ELF-1 (cell line): ENCODE results near the gene DZIP1.
"Not testable (repeated sequence)": the region's sequence is repeated elsewhere in the genome, so short reads cannot be mapped to it uniquely, and the experiment has no call there.

Experiments
- DNase-seq: peaks from one replicate; pipeline ENCODE4 v3.0.0-alpha.2; 2016; ENCODE audit warnings: low read depth, low spot score

DZIP1 gene, protein sequence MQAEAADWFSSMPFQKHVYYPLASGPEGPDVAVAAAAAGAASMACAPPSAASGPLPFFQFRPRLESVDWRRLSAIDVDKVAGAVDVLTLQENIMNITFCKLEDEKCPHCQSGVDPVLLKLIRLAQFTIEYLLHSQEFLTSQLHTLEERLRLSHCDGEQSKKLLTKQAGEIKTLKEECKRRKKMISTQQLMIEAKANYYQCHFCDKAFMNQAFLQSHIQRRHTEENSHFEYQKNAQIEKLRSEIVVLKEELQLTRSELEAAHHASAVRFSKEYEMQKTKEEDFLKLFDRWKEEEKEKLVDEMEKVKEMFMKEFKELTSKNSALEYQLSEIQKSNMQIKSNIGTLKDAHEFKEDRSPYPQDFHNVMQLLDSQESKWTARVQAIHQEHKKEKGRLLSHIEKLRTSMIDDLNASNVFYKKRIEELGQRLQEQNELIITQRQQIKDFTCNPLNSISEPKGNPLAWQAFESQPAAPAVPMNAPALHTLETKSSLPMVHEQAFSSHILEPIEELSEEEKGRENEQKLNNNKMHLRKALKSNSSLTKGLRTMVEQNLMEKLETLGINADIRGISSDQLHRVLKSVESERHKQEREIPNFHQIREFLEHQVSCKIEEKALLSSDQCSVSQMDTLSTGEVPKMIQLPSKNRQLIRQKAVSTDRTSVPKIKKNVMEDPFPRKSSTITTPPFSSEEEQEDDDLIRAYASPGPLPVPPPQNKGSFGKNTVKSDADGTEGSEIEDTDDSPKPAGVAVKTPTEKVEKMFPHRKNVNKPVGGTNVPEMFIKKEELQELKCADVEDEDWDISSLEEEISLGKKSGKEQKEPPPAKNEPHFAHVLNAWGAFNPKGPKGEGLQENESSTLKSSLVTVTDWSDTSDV

DNA sequence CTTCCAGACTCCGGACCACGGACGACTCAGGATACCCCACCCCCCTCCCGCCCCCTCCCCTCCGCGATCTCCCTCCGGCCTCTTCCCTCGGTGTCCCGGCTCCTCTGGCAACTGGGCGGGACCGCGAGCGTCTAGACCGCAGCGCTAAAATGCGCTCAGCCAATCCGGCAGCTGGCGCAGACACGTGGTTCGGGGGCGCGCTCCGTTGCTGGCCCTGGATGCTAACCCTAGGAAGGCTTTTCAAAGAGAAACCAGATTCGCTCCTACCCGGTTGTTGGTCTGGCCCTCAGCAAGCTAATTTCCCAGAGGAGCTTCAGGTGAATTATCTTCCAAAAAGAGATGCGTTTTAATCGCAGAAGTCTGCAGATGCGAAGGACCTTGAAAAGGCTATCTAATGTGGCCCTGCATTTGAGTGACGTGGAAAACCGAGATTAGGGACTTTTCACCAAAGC, at the start of gene DZIP1:
TSS of gene DZIP1 (minus strand) at position 106 of the 452 bp plus-strand sequence. CDS start 2,677 bp downstream, outside the sequence.
- DNase-seq: peak; percentile 94

DNA sequence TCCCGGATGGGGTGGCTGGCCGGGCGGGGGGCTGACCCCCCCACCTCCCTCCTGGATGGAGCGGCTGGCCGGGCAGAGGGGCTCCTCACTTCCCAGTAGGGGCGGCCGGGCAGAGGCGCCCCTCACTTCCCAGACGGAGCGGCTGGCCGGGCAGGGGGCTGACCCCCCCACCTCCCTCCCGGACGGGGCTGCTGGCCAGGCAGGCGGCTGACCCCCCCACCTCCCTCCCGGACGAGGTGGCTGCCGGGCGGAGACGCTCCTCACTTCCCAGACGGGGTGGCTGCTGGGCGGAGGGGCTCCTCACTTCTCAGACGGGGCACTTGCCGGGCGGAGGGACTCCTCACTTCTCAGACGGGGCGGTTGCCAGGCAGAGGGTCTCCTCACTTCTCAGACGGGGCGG, 46.5 kb upstream of the DZIP1 start:
- DNase-seq: not testable (repeated sequence)

DNA sequence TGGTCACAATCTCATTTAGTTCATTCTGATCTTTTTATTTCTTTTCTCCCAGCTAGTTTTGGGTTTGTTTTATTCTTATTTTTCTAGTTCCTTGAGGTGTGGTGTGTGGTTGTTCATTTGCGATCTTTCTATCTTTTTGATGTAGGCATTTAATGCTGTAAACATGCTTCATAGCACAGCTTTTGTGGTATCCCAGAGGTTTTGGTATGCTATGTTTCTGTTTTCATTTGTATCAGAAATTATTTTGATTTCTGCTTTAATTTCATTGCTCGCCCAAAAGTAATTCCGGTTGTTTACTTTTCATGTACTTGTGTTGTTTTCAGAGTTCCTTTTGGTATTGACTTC, 45.0 kb upstream of the DZIP1 start:
- no peak for DNase-seq

DNA sequence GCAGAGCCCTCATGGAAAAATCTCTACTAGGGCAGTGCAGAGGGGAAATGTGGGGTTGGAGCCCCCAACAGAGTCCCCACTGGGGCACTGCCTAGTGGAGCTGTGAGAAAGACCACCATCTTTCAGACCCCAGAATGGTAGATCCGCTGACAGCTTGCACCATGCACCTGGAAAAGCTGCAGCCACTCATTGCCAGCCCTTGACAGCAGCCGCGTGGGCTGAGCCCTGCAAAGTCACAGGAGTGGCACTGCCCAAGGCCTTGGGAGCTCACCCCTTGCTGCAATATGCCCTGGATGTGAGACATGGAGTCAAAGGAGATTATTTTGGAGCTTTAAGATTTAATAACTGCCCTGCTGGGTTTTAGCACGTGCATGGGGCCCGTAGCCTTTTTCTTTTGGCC, 40.5 kb upstream of the DZIP1 start:
- not testable (repeated sequence) for DNase-seq

DNA sequence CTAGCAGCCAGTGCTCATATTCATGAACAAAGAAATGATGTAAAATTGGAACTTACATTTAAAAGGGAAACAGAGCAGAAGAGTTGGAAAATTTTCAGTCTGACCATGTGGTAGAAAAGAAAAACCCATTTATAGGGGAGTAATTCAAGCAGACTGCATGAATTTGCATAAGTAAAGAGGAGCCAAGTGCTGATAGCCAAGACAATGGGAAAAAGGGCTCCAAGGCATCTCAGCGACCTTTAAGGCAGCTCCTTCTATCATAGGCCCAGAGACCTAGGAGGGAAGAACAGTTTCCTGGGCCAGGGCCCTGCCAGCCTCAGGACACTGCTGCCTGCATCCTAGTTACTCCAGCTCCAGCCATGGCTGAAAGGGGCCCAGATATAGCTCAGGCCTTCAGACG, 39.9 kb upstream of the DZIP1 start:
- peak; percentile 60 for DNase-seq

DNA sequence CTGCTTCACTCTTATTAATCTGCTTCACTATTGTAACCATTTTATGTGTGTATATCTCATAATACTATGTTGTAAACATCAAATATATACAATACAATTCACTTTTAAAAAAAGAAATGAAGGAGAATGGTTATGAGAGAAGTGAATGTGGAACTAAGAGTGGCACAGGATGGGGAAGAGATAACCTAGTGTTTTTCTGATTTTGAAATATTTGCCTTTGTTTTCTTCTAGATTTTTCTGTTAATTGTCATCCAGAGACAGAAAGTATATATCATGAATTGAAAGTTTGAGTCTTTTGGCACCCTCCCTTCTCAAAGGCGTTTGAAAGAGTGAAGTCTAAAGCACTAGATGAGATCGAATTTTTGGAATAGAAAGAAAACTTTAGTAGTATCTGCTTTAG, 35.2 kb upstream of the DZIP1 start:
- no peak for DNase-seq

DNA sequence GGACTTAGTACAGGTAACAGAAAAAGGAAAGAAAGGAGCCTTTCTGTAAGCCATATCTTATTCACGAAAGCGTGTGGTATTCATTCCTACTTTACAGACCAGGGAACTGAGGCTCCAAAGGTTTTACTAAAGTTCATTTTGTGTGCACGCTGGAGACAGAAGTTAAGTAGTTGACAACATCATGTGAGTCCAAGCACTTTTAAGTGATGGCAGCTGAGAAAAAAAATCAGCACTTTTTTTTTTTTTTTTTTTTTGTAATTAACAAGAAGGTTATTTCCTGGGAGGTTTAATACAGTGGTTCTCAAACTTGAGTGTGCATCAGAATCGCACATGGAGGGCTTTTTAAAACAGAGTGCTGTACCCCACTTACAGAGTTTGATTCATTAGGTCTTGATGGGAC, 34.5 kb upstream of the DZIP1 start:
- no peak for DNase-seq

DNA sequence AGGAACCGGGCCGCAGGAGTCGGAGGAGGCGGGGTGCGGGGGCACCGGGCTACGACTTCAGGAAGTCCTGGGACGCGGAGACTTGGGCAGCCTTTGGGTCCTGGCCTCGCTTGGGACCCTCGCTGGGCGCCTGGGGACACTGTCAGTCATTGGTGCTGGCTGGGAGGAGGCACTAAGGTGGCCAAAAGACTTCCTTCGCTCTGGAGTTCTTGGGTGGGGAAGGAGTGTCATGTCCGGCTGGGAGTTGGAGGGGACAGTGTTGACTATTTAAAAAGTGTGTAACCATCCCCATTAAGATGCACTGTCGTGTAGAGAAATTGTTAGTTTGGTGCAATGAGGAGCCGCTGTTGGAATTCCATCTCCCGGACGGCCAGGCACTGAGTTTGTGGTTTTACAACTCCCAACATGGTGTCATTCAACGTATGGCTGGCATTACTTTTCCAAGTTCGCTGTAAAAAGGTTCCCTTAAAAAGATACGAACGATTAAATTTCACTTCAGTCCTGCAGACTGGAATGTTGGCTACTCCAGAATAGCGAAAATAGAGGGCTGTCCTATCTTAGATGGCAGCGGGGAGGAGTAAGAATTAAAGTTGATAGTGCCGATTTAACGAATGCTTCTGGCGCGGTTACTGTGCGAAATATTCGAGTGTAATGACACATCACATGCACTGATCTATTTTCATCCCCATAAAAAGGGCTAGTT, 33.2 kb upstream of the DZIP1 start:
- peak; percentile 48 for DNase-seq

DNA sequence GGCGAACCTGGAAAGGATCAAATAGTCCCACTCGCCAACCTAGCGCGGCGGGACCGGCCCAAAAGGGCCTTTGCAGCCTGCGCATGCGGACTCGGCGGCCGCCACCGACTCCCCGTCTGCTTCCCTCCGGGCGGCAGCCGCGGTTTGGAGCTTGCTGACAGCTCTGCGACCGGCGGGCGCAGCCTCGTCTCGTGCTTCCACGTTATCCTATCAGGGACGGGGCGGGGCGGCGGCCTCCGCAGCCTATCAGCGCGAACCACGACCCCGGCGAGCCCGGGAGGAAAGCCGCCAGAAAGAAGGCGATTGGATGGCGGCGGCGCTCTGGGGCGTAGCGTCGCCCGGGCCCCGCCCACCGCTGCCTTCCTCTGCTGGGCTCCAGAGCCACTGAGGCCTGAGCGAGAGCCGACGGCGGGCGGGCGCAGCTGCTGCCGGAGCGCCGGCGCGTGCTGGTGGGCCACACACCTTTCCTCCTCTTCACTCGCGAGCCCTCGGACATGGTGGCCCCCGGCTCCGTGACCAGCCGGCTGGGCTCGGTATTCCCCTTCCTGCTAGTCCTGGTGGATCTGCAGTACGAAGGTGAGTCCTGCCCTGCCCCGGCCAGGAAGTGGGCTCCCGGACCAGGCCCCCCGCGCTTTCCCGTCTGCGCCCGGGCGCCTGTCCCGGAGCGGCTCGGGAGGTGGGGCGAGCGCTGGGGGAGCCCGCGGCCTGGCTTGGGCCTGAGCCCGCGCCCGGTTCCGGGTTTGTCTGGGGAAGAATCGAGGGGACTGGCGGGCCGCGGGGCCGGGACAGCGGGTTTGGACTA, 32.5 kb upstream of the DZIP1 start, which contains the start of gene DNAJC3:
TSS of gene DNAJC3 (plus strand) at position 378 of the 802 bp plus-strand sequence. CDS start at position 495, 117 bp downstream.
- peak; percentile 99 for DNase-seq

DNA sequence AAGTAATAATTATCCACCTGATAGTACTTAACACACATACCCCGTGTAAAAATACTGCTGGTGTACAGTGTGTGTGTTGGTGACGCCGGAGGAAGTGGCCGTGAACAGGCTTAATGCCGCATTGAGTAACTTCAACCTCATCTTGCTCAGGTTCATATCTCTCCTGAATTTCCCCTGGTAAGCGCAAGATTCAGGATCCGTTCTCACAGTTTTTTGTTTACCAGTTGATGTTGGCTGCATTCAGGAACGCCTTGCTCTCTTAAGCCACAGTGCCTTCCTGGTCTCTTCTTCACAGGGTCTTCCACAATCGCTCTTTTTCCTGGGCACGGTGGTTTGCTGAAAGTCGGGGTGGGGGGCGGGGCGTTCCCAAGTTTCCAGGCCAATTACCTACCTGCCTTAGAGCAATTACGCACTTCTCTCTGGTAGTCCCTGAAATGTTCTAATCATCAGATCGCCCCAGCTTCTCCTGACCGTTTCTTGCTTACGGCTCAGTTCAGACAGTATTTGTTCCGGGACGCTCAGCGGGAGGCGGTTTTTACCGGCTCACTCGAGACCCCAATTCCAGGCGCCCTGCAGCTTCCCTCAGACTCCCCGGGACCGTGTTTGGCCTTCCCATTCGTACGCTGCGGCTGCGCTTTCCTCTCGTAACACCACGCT, 31.7 kb upstream of the DZIP1 start:
- DNase-seq: no peak

DNA sequence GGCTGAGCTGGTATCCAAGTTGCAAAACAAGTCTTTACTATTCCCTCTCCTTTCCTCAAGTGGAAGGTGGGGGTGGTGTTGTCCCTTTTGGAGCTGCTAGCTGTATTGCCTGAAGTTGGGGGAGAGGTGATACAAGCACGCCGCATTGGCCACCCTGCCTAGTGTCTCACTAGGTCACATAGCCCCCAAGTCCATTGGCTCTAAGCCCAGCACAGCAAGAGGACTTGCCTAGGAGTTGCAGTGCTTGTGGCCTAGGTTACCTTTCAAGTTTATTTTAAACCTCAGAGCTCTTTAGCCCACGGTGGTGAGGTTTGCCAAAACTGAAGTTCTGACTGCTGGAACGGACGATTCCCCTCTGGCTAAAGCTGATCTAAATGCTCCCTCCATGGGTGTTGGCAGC, 27.1 kb upstream of the DZIP1 start:
- no peak for DNase-seq

DNA sequence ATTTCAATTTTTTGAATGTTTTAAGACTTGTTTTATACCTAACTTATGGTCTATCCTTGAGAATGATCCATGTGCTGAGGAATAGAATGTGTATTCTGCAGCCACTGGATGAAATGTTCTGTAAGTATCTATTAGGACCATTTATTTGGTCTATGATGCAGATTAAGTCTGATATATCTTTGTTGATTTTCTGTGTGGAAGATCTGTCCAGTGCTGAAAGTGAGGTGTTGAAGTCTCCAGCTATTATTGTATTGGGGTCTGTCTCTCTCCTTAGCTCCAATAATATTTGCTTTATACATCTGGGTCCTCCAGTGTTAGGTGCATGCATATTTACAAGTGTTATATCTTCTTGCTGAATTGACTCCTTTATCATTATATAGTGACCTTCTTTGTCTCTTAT, 22.7 kb upstream of the DZIP1 start:
- not testable (repeated sequence) for DNase-seq

DNA sequence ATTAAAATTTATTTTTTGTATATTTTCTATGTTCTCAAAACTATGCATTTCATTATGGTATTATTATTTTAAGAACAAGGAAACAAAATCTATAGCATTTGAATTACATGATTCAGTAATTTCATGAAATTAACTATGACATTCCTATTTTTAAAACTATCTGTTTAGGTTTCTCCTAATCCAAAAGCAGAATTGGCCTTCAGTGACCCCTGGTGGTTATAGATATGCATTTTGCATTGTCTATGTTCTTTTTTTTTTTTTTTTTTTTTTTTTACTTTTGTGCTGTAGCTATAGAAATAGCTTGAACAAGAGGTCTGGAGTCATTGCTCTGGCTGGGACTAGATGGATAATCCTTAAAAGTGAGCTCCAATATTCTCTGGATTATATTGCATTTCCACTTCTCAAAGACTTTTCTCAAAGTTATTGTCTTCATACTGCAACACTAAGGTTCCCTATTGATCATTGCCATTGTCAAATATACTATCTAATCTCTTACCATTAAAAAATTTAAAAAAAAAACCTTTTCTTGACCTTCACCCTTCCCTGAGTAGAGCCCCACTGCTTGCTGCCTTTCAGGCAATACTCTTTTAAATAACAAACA, 16.6 kb upstream of the DZIP1 start:
- DNase-seq: no peak

DNA sequence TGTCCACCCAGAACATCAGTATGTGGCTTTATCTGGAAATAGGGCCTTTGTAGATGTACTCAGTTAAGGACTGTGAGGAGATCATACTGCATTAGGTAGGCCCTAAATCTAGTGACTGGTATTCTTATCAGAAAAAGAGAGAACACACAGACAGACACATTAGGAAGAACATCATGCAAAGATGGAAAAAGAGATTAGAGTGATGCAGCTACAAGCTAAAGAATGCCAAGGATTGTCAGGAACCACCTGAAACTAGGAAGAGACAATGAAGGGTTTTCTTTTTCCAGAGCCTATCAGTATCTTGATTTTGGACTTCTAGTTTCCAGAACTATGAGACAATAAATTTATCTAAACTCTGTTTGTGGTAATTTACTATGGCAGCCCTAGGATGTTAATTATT, 15.0 kb upstream of the DZIP1 start:
- DNase-seq: no peak

DNA sequence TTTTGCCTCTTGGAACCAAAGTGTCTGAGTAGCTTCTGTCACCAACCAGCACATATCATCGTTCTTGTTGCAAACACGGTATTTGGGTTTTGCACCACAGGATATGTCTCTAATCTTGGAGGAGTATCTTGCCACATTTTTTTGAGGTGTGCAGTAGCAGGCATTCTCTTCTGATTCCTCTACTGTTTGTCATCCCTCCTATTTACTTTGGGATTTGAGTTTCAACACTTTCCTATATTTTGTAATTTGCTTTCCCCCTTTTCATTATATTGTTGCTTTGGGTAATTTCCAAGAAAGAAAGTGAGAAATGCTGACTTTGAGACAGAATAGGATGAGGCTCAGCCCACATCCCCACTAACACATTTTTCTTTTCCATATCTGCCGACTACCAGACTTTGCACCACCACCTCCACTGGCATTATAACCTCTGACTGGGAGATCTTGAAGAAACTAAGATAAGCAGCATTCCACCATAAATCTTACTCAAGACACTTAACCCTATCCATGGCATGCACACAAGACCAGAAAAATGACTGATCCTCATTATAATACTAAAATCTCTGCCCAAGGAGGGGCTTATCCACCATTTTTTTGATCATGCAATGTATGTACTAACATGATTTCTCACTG, 12.0 kb upstream of the DZIP1 start:
- no peak for DNase-seq

DNA sequence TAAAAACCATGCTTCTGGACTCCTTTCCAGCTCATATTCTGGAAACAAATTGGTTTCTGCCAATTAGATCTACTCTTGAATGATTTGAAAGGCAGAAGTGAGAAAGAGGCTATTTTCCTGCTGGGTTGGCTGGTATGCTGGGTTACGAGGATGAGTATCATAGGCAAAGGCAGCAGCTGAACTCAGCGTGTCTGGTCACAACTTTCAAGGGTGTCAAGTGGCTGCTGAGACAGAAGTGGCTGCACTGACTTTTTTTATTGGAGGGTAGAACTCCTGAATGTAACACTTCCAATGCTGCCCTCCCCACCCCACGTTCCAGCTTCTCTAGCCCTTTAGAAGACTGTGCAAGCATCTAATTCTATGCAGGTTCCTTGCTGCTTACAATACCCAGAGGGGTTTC, 8.3 kb upstream of the DZIP1 start:
- no peak for DNase-seq

DNA sequence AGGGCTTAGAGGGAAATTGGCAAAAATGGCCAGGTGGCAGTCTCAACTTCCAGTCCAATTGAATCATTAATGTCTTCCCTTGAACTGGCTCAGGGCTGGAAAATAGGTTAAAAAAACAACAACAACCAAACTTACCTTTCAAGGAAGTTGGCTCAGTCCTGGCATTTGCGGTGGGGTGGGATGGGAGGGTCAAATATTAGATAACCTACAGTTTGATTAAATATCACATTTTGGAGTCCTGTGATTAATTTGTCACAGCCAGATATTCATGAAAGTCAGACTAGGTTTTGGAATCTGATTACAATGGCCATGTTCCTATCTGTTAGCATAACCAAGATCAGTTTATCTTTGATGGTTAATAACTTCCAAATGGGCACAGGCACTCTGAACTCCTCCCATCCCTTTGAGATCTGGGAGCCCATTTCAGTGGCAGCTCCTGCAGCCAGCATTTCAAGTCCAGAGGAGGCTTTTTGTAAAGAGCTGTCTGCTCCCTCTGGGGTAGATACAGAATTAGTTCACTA, 7.8 kb upstream of the DZIP1 start:
- no peak for DNase-seq

DNA sequence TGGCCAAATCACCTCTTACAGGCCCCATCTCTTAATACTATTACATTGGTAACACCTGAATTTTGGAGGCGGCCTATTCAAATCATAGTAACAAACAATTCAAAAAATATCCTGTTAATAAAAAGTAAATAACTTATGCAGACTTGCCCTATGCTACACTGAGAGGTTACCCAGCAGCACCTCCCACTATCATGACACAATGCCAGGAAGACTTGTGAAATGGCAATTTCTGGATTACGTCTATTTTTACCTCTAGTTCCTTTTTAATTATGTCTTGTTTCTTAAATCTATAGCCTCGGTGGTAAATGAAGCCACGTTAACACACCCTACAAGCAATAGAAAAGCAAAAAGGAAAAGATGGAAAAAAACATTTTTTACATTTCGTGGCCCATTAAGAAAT, 6.2 kb upstream of the DZIP1 start:
- DNase-seq: no peak

DNA sequence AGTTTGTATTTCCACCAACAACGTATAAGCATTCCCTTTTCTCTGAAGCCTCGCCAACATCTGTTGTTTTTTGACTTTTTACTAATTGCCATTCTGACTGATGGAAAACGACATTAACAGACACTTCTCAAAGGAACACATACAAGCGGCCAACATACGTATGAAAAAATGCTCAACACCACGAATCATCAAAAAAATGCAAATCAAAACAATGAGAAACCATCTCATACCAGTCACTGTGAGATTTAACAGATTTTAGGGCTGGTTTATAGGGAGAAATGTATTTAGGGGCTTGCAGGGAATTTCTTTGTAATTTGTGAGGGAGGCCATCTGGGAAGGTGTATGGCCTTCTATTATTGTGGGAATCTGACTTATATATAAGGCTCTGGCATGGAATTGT, 2.8 kb upstream of the DZIP1 start:
- DNase-seq: no peak
